ENCODE measurements around the gene ANKRD10.

- TF ChIP-seq ZFP30 (CRISPR knock-in tag; IDR thresholded peaks at IDR 0.05) (no peak), PATZ1 (CRISPR knock-in tag; IDR thresholded peaks at IDR 0.05; ENCODE audit: borderline replicate concordance) (no peak), ZNF8 (CRISPR knock-in tag; IDR thresholded peaks at IDR 0.05) (no peak), PPARA (CRISPR knock-in tag; IDR thresholded peaks at IDR 0.05; ENCODE audit: borderline replicate concordance) (no peak)
Measured at GRCh38 chr13:110944121-110944967, 29.5 kb upstream of the ANKRD10 start.

Measured in SK-N-SH treated with all-trans-retinoic acid at 6 μM for 48 hours (cell line).